Endodermal cell (in vitro differentiated cells): Measurements from ENCODE around the gene CD82. TPM values are rescaled to one million over a fixed set of nuclear protein-coding genes. Genes with fewer than 3 reads are reported as not detected.

ENCODE experiments used
- DNase-seq: peaks from one replicate; pipeline ENCODE4 v3.0.0-alpha.2; 2017
- H3K27ac ChIP-seq: 2 replicates; pipeline ENCODE4 v1.5.1; 2013; ENCODE audit warnings: mild to moderate bottlenecking, low read depth, low read length, moderate library complexity
- H3K27me3 ChIP-seq: 2 replicates; pipeline ENCODE4 v1.6.1; 2013; ENCODE audit warnings: mild to moderate bottlenecking, low read length, moderate library complexity; ENCODE audit not compliant: insufficient read depth, control insufficient read depth, poor library complexity, severe bottlenecking
- H3K36me3 ChIP-seq: 2 replicates; pipeline ENCODE4 v1.7.0; 2013; ENCODE audit warnings: mild to moderate bottlenecking, low read length, moderate library complexity; ENCODE audit not compliant: control insufficient read depth, insufficient read depth
- H3K4me1 ChIP-seq: one replicate; pipeline ENCODE4 v1.7.0; 2013; ENCODE audit warnings: low read length; ENCODE audit not compliant: control insufficient read depth, insufficient read depth
- H3K4me3 ChIP-seq: 2 replicates; pipeline ENCODE4 v1.5.1; 2013; ENCODE audit warnings: mild to moderate bottlenecking, low read length, moderate library complexity
- H3K9ac ChIP-seq: 2 replicates; pipeline ENCODE4 v1.6.1; 2013; ENCODE audit warnings: mild to moderate bottlenecking, low read length, moderate library complexity; ENCODE audit not compliant: poor library complexity, severe bottlenecking; ENCODE audit errors: extremely low read depth
- H3K9me3 ChIP-seq: 2 replicates; pipeline ENCODE4 v1.6.1; 2013; ENCODE audit warnings: mild to moderate bottlenecking, low read length, moderate library complexity; ENCODE audit not compliant: control insufficient read depth
- H3K27ac Mint-ChIP-seq: 2 replicates; pipeline ENCODE4 v1.8.0; 2020; ENCODE audit warnings: mixed read lengths
- H3K27me3 Mint-ChIP-seq: 2 replicates; pipeline ENCODE4 v1.8.0; 2021; ENCODE audit warnings: mild to moderate bottlenecking, mixed read lengths; ENCODE audit not compliant: insufficient read depth
- H3K36me3 Mint-ChIP-seq: 2 replicates; pipeline ENCODE4 v1.8.0; 2020; ENCODE audit warnings: low read depth, mixed read lengths
- H3K4me1 Mint-ChIP-seq: 2 replicates; pipeline ENCODE4 v1.8.0; 2020; ENCODE audit warnings: mixed read lengths
- H3K4me3 Mint-ChIP-seq: 2 replicates; pipeline ENCODE4 v1.8.0; 2020; ENCODE audit warnings: mild to moderate bottlenecking, moderate library complexity, mixed read lengths
- H3K9me3 Mint-ChIP-seq: 2 replicates; pipeline ENCODE4 v1.8.0; 2020; ENCODE audit warnings: mild to moderate bottlenecking, mixed read lengths
- CTCF ChIP-seq: fragments of 200-600 bp; sonication (generic); conservative IDR thresholded peaks from 2 replicates; pipeline ENCODE4 v1.5.0; 2021; ENCODE audit warnings: antibody characterized with exemption, mild to moderate bottlenecking
- WGBS, 2 experiments: methylation state at CpG; one replicate each; pipeline versions ENCODE4 v1.1.5 to v1.1.7; 2013; ENCODE audit warnings: missing lambda C conversion rate in 2 of 2, mixed read lengths in 1 of 2; ENCODE audit not compliant: insufficient coverage in 1 of 2, insufficient read length in 1 of 2; 5-methylcytosine and 5-hydroxymethylcytosine counted together
- total RNA-seq, 2 donors: library from RNA; stranded (reverse); fragmentation: NEBNext Ultra II Directional in 1 of 2; extraction: Animal tissue kit (Norgen Biotek cat#: 25700) in 1 of 2; gene quantifications; 2 replicates in 1 of 2; 3 replicates in 1 of 2; pipeline ENCODE4 v1.2.1, GENCODE V29; 2021

Gene CD82
- total RNA-seq, 2 donors from 2014 or later: 1.7 to 3.0 TPM

- Mint-ChIP-seq H3K36me3 (no peaks in the 10 kb centered on the region), H3K4me1 (no peaks in the 10 kb centered on the region), H3K27me3 (peaks cover 5% of the 10 kb centered on the region), H3K4me3 (no peak overlapping the region), H3K9me3 (no peaks in the 10 kb centered on the region), H3K27ac (no peak overlapping the region)
- DNase-seq: no peak
- Histone ChIP-seq H3K36me3 (no peaks in the 10 kb centered on the region), H3K27me3 (no peaks in the 10 kb centered on the region), H3K9ac (no peak overlapping the region), H3K4me3 (no peak overlapping the region), H3K9me3 (no peaks in the 10 kb centered on the region), H3K4me1 (no peaks in the 10 kb centered on the region), H3K27ac (no peak overlapping the region)
- 89 to 91% methylated on average over 2 to 3 of the region's 3 CpGs for WGBS, 2 experiments
- no peak for TF ChIP-seq CTCF
Measured at GRCh38 chr11:44573333-44573732, 7.9 kb downstream of the CD82 start.

- Histone ChIP-seq H3K4me1 (no peaks in the 10 kb centered on the region), H3K27ac (no peak overlapping the region), H3K4me3 (no peak overlapping the region), H3K27me3 (no peaks in the 10 kb centered on the region), H3K9me3 (no peaks in the 10 kb centered on the region), H3K36me3 (no peaks in the 10 kb centered on the region), H3K9ac (no peak overlapping the region)
- no peak for TF ChIP-seq CTCF
- 93% methylated on average over 5 of the region's 5 CpGs; no CpG with 5 or more reads in 1 of the 2 experiments for WGBS, 2 experiments
- H3K27ac Mint-ChIP-seq: no peak overlapping the region
- no peaks in the 10 kb centered on the region for H3K9me3 Mint-ChIP-seq
- no peaks in the 10 kb centered on the region for H3K36me3 Mint-ChIP-seq
- H3K4me1 Mint-ChIP-seq: no peaks in the 10 kb centered on the region
- DNase-seq: no peak
- peaks cover 5% of the 10 kb centered on the region for H3K27me3 Mint-ChIP-seq
- no peak overlapping the region for H3K4me3 Mint-ChIP-seq
Measured at GRCh38 chr11:44574610-44575287, 9.3 kb downstream of the CD82 start.

- H3K36me3 Mint-ChIP-seq: no peaks in the 10 kb centered on the region
- no peak overlapping the region for H3K27ac Mint-ChIP-seq
- 80% methylated on average over 1 to 2 of the region's 2 CpGs for WGBS, 2 experiments
- no peak overlapping the region for H3K27ac ChIP-seq
- DNase-seq: no peak
- no peak overlapping the region for H3K9ac ChIP-seq
- no peaks in the 10 kb centered on the region for H3K4me1 Mint-ChIP-seq
- H3K36me3 ChIP-seq: no peaks in the 10 kb centered on the region
- no peak for TF ChIP-seq CTCF
- H3K27me3 ChIP-seq: no peaks in the 10 kb centered on the region
- H3K9me3 ChIP-seq: no peaks in the 10 kb centered on the region
- H3K4me1 ChIP-seq: no peaks in the 10 kb centered on the region
- no peaks in the 10 kb centered on the region for H3K9me3 Mint-ChIP-seq
- no peak overlapping the region for H3K4me3 ChIP-seq
- H3K4me3 Mint-ChIP-seq: no peak overlapping the region
- peaks cover 5% of the 10 kb centered on the region for H3K27me3 Mint-ChIP-seq
Measured at GRCh38 chr11:44575288-44575672, 9.8 kb downstream of the CD82 start.
